H9 (cell line): Measurements from ENCODE around the gene ADAM23. TPM values are rescaled to one million over a fixed set of nuclear protein-coding genes. Genes with fewer than 3 reads are reported as not detected.
A peak's percentile ranks its signal among the peaks of the same experiment; 100 is the strongest.

ENCODE experiments used
- DNase-seq: peaks from one replicate; pipeline ENCODE4 v3.0.0-alpha.2; 2017
- H2AFZ ChIP-seq: one replicate; pipeline ENCODE4 v1.6.1; 2013; ENCODE audit warnings: mild to moderate bottlenecking, low read length, control low read depth, moderate library complexity
- H2AK5ac ChIP-seq: 2 replicates; pipeline ENCODE4 v1.6.1; 2013; ENCODE audit warnings: low read length, control low read depth, mixed read lengths; ENCODE audit not compliant: insufficient read length
- H2BK120ac ChIP-seq: one replicate; pipeline ENCODE4 v1.6.1; 2013; ENCODE audit warnings: low read depth, mild to moderate bottlenecking, low read length, control low read depth, inconsistent platforms; ENCODE audit not compliant: poor library complexity, severe bottlenecking
- H2BK12ac ChIP-seq: 2 replicates; pipeline ENCODE4 v1.6.1; 2013; ENCODE audit warnings: low read length, control low read depth, mixed read lengths, low read depth; ENCODE audit not compliant: insufficient read length
- H2BK15ac ChIP-seq: 2 replicates; pipeline ENCODE4 v1.6.1; 2013; ENCODE audit warnings: low read depth, low read length, control low read depth
- H2BK20ac ChIP-seq: one replicate; pipeline ENCODE4 v1.6.1; 2013; ENCODE audit warnings: low read depth, mild to moderate bottlenecking, low read length, control low read depth, inconsistent platforms; ENCODE audit not compliant: poor library complexity, severe bottlenecking
- H2BK5ac ChIP-seq: 2 replicates; pipeline ENCODE4 v1.6.1; 2013; ENCODE audit warnings: low read length, control low read depth, mixed read lengths; ENCODE audit not compliant: insufficient read length
- H3K14ac ChIP-seq: 2 replicates; pipeline ENCODE4 v1.6.1; 2013; ENCODE audit warnings: low read length, control low read depth; ENCODE audit not compliant: insufficient read depth
- H3K18ac ChIP-seq: 2 replicates; pipeline ENCODE4 v1.6.1; 2013; ENCODE audit warnings: low read depth, mild to moderate bottlenecking, mixed read lengths, low read length, control low read depth; ENCODE audit not compliant: insufficient read length
- H3K23ac ChIP-seq: 2 replicates; pipeline ENCODE4 v1.6.1; 2013; ENCODE audit warnings: low read length, control low read depth, mixed read lengths, low read depth; ENCODE audit not compliant: insufficient read length
- H3K23me2 ChIP-seq: 2 replicates; pipeline ENCODE4 v1.6.1; 2013; ENCODE audit warnings: low read depth, mild to moderate bottlenecking, mixed read lengths, low read length, control low read depth; ENCODE audit not compliant: insufficient read length, poor library complexity, severe bottlenecking
- H3K27ac ChIP-seq: 2 replicates; pipeline ENCODE4 v1.5.1; 2013; ENCODE audit warnings: low read length, control low read depth, mixed read lengths, low read depth; ENCODE audit not compliant: insufficient read length
- H3K27me3 ChIP-seq: 2 replicates; pipeline ENCODE4 v1.6.1; 2013; ENCODE audit warnings: low read length, control low read depth, inconsistent platforms; ENCODE audit not compliant: insufficient read depth
- H3K4ac ChIP-seq: 2 replicates; pipeline ENCODE4 v1.6.1; 2013; ENCODE audit warnings: low read depth, mild to moderate bottlenecking, control low read depth, inconsistent platforms, low read length, moderate library complexity
- H3K4me1 ChIP-seq: 2 replicates; pipeline ENCODE4 v1.6.1; 2013; ENCODE audit warnings: low read length, control low read depth, inconsistent platforms; ENCODE audit not compliant: insufficient read depth
- H3K4me2 ChIP-seq: 2 replicates; pipeline ENCODE4 v1.6.1; 2013; ENCODE audit warnings: low read length, control low read depth, mixed read lengths; ENCODE audit not compliant: insufficient read length, insufficient read depth
- H3K56ac ChIP-seq: 2 replicates; pipeline ENCODE4 v1.6.1; 2013; ENCODE audit warnings: low read depth, mild to moderate bottlenecking, mixed read lengths, low read length, control low read depth; ENCODE audit not compliant: insufficient read length
- H3K79me1 ChIP-seq: 2 replicates; pipeline ENCODE4 v1.6.1; 2013; ENCODE audit warnings: low read depth, mild to moderate bottlenecking, moderate library complexity, low read length, control low read depth, inconsistent platforms; ENCODE audit not compliant: insufficient read depth, poor library complexity, severe bottlenecking
- H3K79me2 ChIP-seq: 2 replicates; pipeline ENCODE4 v1.6.1; 2013; ENCODE audit warnings: low read length, control low read depth, inconsistent platforms; ENCODE audit not compliant: insufficient read depth
- H3K9ac ChIP-seq: 2 replicates; pipeline ENCODE4 v1.6.1; 2013; ENCODE audit warnings: low read length, control low read depth, mixed read lengths; ENCODE audit not compliant: insufficient read length; ENCODE audit errors: extremely low read depth
- H3K9me3 ChIP-seq: one replicate; pipeline ENCODE4 v1.6.1; 2013; ENCODE audit warnings: low read depth, low read length, inconsistent platforms; ENCODE audit not compliant: control insufficient read depth
- H3T11ph ChIP-seq: one replicate; pipeline ENCODE4 v1.6.1; 2013; ENCODE audit warnings: mild to moderate bottlenecking, low read length, control low read depth, inconsistent platforms
- H4K20me1 ChIP-seq: one replicate; pipeline ENCODE4 v1.6.1; 2013; ENCODE audit not compliant: control insufficient read depth, insufficient read length, insufficient read depth
- H4K5ac ChIP-seq: 2 replicates; pipeline ENCODE4 v1.6.1; 2013; ENCODE audit warnings: low read depth, mild to moderate bottlenecking, mixed read lengths, low read length, control low read depth; ENCODE audit not compliant: insufficient read length
- H4K8ac ChIP-seq: replicated peaks from 2 replicates; pipeline ENCODE4 v1.6.1; 2013; ENCODE audit warnings: low read length, control low read depth, mixed read lengths, low read depth; ENCODE audit not compliant: insufficient read length
- H4K91ac ChIP-seq: 2 replicates; pipeline ENCODE4 v1.6.1; 2013; ENCODE audit warnings: low read depth, mild to moderate bottlenecking, moderate library complexity, mixed read lengths, low read length, control low read depth; ENCODE audit not compliant: insufficient read length
- H3K27ac Mint-ChIP-seq, 3 experiments: 2 replicates in 2 of 3; 3 replicates in 1 of 3; pipeline ENCODE4 v1.8.0; 2020 to 2021; ENCODE audit warnings: mixed read lengths in 3 of 3, mild to moderate bottlenecking in 1 of 3, moderate library complexity in 1 of 3
- H3K27me3 Mint-ChIP-seq: 2 replicates; pipeline ENCODE4 v1.8.0; 2021; ENCODE audit warnings: low read depth, mild to moderate bottlenecking, moderate library complexity, mixed read lengths
- H3K36me3 Mint-ChIP-seq, 3 experiments: 2 replicates in 2 of 3; 3 replicates in 1 of 3; pipeline ENCODE4 v1.8.0; 2020 to 2021; ENCODE audit warnings: low read depth in 3 of 3, mixed read lengths in 3 of 3; ENCODE audit not compliant: insufficient read depth in 1 of 3
- H3K4me1 Mint-ChIP-seq, 2 experiments: 2 replicates each; pipeline ENCODE4 v1.8.0; 2020; ENCODE audit warnings: mixed read lengths in 2 of 2
- H3K4me3 Mint-ChIP-seq, 2 experiments: 2 replicates in 1 of 2; 3 replicates in 1 of 2; pipeline ENCODE4 v1.8.0; 2020 to 2021; ENCODE audit warnings: mild to moderate bottlenecking in 2 of 2, mixed read lengths in 2 of 2, moderate library complexity in 1 of 2
- H3K9me3 Mint-ChIP-seq, 2 experiments: 2 replicates in 1 of 2; 3 replicates in 1 of 2; pipeline ENCODE4 v1.8.0; 2020; ENCODE audit warnings: mild to moderate bottlenecking in 2 of 2, mixed read lengths in 2 of 2, moderate library complexity in 1 of 2
- WGBS: extraction: QIAGEN DNeasy Blood & Tissue Kit; methylation state at CpG from one replicate; pipeline ENCODE4 v1.1.7; 2013; ENCODE audit warnings: missing lambda C conversion rate, low lambda C conversion rate, mixed read lengths; ENCODE audit not compliant: insufficient read length; ENCODE audit errors: extremely low coverage; 5-methylcytosine and 5-hydroxymethylcytosine counted together
- total RNA-seq: library from RNA; stranded (reverse); gene quantifications from 2 replicates; pipeline ENCODE4 v1.2.1, GENCODE V29; 2021
- TF ChIP-seq, protein P1 (sequence below): fragments of 200-600 bp; sonication (generic); conservative IDR thresholded peaks from 3 replicates; pipeline ENCODE4 v1.8.0; 2021; ENCODE audit warnings: antibody characterized with exemption, mild to moderate bottlenecking

ADAM23 gene
- total RNA-seq, 1 experiment from 2014 or later = 21.4 TPM

DNA sequence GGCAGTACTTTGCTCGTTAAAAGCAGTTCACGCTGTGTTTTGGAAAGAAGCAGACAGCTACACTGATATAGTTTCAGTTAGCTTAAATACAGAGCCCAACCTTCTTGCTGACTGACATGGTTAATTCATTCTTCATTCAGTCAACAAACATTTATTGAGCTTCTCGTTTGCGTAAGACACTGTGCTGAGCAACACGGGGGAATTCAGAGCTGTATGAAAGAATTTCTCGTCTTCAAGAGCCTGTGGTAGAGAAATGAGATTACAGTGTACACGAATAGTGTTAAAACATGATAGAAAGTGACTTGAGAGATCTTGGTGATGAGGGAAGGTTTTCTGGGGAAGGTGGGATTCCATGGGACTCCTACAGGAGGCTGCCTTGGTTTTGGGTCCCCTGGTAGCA, 44.7 kb downstream of the ADAM23 start:
- Histone ChIP-seq H4K8ac (no peak overlapping the region), H3K18ac (no peak overlapping the region), H3K79me1 (no peaks in the 10 kb centered on the region), H2AK5ac (no peak overlapping the region), H3K14ac (no peak overlapping the region), H3K56ac (no peak overlapping the region), H2BK20ac (no peak overlapping the region), H3T11ph (no peak overlapping the region), H2AFZ (no peak overlapping the region), H3K79me2 (no peaks in the 10 kb centered on the region), H2BK120ac (no peak overlapping the region), H3K27me3 (no peaks in the 10 kb centered on the region), H3K9me3 (no peaks in the 10 kb centered on the region), H3K4me1 (no peaks in the 10 kb centered on the region), H2BK15ac (no peak overlapping the region), H2BK12ac (no peak overlapping the region), H4K5ac (no peak overlapping the region), H4K91ac (no peak overlapping the region), H3K4ac (no peak overlapping the region), H3K4me2 (no peak overlapping the region), H3K9ac (no peak overlapping the region), H3K23me2 (no peaks in the 10 kb centered on the region), H2BK5ac (no peak overlapping the region), H3K23ac (no peak overlapping the region), H3K27ac (no peak overlapping the region), H4K20me1 (no peaks in the 10 kb centered on the region)
- peak overlapping the region in 2 of 3 experiments; percentile 3 to 4; a peak in 1 of 7 replicates for H3K27ac Mint-ChIP-seq
- no peaks in the 10 kb centered on the region for H3K27me3 Mint-ChIP-seq
- H3K9me3 Mint-ChIP-seq = peaks cover 0 to 21% of the 10 kb centered on the region in 2 experiments; a peak in 3 of 5 replicates
- H3K4me1 Mint-ChIP-seq = peaks cover 3 to 6% of the 10 kb centered on the region in 2 experiments; a peak in 3 of 4 replicates
- no peak overlapping the region for H3K4me3 Mint-ChIP-seq
- no CpG with 5 or more reads among the region's 7 CpGs for WGBS
- peaks cover 26 to 48% (median 33%) of the 10 kb centered on the region in 3 experiments for H3K36me3 Mint-ChIP-seq
- TF ChIP-seq, protein P1, sequence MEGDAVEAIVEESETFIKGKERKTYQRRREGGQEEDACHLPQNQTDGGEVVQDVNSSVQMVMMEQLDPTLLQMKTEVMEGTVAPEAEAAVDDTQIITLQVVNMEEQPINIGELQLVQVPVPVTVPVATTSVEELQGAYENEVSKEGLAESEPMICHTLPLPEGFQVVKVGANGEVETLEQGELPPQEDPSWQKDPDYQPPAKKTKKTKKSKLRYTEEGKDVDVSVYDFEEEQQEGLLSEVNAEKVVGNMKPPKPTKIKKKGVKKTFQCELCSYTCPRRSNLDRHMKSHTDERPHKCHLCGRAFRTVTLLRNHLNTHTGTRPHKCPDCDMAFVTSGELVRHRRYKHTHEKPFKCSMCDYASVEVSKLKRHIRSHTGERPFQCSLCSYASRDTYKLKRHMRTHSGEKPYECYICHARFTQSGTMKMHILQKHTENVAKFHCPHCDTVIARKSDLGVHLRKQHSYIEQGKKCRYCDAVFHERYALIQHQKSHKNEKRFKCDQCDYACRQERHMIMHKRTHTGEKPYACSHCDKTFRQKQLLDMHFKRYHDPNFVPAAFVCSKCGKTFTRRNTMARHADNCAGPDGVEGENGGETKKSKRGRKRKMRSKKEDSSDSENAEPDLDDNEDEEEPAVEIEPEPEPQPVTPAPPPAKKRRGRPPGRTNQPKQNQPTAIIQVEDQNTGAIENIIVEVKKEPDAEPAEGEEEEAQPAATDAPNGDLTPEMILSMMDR = no peak
- no peak for DNase-seq
